HG02973 (cell line): ENCODE data around the gene GSTM2.
A peak's percentile ranks its signal among the peaks of the same experiment; 100 is the strongest.
"Not testable (repeated sequence)": the region's sequence is repeated elsewhere in the genome, so short reads cannot be mapped to it uniquely, and the experiment has no call there.

ENCODE experiments used
- ATAC-seq: cut with Tn5 transposase; IDR thresholded peaks from one replicate; pipeline ENCODE4 v1.9.1; 2021; ENCODE audit warnings: moderate library complexity; ENCODE audit not compliant: unreplicated experiment

The GSTM2 gene

GRCh38 chr1:109673861-109674260 lies 6.0 kb downstream of the GSTM2 start:
- not testable (repeated sequence) for ATAC-seq

GRCh38 chr1:109676683-109677381 lies 9.0 kb downstream of the GSTM2 start:
- not testable (repeated sequence) for ATAC-seq

DNA sequence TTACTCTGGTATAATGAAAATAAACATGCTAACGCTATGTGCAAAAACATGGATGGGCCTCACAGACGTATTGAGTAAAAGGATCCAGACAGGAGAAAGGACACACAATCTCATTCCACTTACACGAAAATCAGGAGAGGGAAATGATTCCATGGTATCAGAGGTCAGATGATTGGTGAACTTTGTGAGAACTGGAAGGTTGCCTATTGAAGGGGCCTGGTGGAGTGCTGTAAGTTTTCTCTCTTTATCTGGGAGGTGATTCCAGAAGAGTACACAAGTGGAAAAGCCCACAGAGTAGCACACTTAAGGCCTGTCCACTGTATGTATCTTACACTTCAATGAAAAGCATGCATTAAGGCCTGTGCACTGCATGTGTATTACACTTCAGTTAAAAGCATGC lies 9.6 kb downstream of the GSTM2 start:
- no peak for ATAC-seq

- not testable (repeated sequence) for ATAC-seq
Observed at GRCh38 chr1:109678637-109679036, 10.8 kb downstream of the GSTM2 start.

DNA sequence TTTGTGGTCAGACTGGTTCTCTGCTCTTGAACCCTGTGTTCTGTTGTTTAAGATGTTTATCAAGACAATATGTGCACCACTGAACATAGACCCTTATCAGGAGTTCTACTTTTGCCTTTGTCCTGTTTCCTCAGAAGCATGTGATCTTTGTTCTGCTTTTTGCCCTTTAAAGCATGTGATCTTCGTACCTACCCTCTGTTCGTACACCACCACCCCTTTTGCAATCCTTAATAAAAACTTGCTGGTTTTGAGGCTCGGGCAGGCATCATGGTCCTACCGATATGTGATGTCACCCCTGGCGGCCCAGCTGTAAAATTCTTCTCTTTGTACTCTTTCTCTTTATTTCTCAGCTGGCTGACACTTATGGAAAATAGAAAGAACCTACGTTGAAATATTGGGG lies 16.9 kb downstream of the GSTM2 start:
- not testable (repeated sequence) for ATAC-seq

- not testable (repeated sequence) for ATAC-seq
Observed at GRCh38 chr1:109685399-109685798, 17.5 kb downstream of the GSTM2 start.

DNA sequence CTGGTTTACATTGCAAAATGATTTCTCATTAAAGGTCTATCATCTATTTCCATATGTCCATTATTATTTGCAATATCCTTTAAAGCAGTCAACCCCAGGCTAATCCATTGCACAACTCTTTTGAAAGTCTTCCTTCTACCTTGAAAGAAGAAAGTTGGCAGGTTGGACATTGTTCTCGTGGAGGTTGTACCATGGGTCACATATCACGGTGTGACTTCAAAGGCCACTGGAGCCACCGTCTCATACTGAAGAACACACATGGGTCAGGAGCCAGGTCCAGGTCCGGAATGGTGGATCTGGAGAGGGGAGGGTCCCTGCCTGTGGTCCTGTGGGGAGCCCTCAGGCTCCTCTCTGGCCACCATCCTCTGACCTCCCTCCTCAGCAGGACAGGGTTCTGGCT lies 18.0 kb downstream of the GSTM2 start:
- not testable (repeated sequence) for ATAC-seq

- not testable (repeated sequence) for ATAC-seq
Observed at GRCh38 chr1:109687109-109687508, 19.3 kb downstream of the GSTM2 start.

- peak; percentile 95 for ATAC-seq
Observed at GRCh38 chr1:109687641-109688499, 20.0 kb downstream of the GSTM2 start, which contains the start of gene GSTM1. GSTM1 (plus strand) TSS chr1:109687817; CDS start chr1:109687874, 57 bp downstream.

DNA sequence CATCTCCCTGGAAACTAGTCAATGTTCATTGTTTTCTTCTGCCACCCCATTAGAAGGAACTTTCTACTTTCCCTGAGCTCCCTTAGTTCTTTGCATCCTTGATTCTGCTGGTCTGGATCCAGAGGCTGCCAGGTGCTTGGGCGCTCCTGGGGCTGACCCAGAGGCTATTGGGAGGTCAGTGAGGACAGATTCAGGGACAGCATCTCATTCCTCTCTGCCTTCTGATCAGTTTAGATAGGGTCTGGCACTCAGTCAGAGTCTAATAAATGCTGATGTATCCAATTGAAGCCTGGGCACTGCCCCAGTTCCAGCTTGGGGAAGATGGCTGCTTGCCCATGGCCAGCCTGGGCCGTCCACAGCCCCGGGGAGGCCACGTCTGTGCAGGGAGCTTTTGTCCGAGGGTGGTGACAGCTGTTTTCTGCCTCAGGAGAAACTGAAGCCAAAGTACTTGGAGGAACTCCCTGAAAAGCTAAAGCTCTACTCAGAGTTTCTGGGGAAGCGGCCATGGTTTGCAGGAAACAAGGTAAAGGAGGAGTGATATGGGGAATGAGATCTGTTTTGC lies 22.1 kb downstream of the GSTM2 start:
- no peak for ATAC-seq

GRCh38 chr1:109691759-109692158 lies 23.9 kb downstream of the GSTM2 start:
- ATAC-seq, result no peak

DNA sequence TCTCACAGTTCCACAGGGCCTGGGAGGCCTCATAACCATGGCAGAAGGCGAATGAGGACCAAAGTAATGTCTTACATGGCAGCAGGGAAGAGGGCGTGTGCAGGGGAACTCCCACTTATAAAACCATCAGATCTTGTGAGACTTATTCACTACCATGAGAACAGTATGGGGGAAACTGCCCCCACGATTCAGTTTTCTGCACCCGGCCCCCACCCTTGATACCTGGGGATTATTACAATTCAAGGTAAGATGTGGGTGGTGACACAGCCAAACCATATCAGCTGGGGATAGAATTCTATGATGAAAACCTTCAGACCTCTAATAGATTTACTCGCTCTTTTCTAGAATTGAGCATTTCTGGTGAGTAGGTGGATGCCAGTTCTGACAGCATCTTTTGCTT lies 26.5 kb downstream of the GSTM2 start:
- not testable (repeated sequence) for ATAC-seq

DNA sequence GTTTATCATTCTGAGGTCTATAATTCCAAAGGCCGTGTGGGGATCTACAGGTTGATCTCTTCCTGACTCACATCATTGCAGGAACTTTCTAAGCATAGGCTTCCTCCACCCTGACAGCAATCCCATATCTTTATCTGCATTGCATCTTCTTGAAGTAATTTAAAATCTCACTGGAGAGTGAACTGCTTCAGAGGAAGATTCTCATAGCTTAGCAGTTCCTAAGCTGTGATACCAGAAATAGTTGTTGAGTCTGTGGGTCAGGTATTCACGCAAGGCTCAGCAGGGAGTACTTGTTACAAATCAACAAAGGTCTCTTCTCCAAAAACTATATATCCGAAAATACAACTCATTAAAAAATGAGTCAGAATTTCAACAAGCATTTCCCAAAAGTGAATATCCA lies 27.3 kb downstream of the GSTM2 start:
- ATAC-seq, result not testable (repeated sequence)

DNA sequence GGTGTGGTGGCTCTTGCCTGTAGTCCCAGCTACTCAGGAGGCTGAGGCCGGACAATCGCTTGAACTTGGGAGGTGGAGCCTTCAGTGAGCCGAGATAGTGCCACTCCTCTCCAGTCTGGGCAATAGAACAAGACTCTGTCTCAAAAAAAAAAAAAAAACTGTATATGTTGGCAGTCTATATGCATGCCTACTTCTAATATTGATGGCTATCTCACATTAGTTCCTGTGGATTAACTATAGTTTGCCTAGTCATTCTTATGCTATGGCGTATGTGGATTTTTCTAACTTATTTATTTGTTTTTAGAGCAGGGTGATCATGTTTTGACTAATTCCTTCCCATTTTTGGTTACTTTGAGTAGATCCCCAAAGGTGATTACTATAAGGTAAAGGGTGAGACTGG lies 29.2 kb downstream of the GSTM2 start:
- no peak for ATAC-seq

DNA sequence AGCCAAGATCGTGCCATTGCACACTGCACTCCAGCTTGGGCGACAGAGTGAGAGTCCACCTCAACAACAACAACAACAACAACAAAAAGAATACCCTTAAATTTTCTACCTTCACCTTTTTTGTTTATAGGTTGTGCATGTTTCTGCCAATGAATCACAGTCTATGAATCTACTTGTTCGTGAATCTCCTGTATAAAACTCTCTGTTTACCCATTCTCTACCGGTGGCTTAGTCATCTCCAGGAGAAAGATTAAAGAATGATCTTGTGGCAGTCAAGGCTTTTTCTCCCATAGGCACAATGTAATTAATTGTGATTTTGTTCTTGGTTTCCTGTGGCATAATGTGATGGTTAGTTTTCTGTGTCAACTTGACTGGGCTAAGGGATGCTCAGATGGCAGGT lies 30.0 kb downstream of the GSTM2 start:
- ATAC-seq, result not testable (repeated sequence)

DNA sequence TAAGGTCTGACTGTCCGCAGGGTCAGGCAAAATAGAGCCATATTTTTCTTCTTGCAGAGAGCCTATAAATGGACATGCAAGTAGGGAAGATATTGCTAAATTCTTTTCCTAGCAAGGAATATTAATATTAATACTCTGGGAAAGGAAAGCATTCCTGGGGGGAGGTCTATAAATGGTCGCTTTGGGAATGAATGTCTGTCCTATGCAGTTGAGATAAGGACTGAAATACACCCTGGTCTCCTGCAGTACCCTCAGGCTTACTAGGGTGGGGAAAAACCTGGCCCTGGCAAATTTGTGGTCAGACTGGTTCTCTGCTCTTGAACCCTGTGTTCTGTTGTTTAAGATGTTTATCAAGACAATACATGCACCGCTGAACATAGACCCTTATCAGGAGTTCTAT lies 35.1 kb downstream of the GSTM2 start:
- ATAC-seq, result not testable (repeated sequence)

GRCh38 chr1:109704173-109704572 lies 36.3 kb downstream of the GSTM2 start:
- ATAC-seq, result no peak

- ATAC-seq, result no peak
Observed at GRCh38 chr1:109705411-109705810, 37.6 kb downstream of the GSTM2 start.

DNA sequence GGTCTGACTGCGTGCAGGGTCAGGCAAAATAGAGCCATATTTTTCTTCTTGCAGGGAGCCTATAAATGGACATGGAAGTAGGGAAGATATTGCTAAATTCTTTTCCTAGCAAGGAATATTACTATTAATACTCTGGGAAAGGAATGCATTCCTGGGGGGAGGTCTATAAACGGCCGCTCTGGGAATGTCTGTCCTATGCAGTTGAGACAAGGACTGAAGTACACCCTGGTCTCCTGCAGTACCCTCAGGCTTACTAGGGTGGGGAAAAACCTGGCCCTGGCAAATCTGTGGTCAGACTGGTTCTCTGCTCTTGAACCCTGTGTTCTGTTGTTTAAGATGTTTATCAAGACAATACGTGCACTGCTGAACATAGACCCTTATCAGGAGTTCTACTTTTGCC lies 41.1 kb downstream of the GSTM2 start:
- ATAC-seq, result not testable (repeated sequence)

DNA sequence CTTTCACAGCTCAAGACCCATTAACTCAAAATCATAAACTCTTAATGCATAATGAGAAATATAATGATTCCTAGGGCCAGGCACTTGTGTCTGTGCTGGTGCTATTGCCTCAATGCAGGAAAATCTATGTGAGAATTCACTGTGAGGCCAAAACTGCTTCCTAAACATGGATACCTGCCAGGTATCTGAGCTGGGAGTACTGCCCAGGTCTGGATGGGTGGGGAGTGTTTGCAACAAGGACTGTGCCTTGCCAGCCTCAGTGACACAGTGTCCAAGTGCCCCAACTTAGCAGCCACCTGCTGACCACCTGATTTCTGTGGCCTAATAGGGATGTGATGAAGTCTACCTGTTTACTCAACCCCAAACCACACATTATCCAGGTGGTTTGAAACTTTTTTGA lies 42.0 kb downstream of the GSTM2 start:
- not testable (repeated sequence) for ATAC-seq

DNA sequence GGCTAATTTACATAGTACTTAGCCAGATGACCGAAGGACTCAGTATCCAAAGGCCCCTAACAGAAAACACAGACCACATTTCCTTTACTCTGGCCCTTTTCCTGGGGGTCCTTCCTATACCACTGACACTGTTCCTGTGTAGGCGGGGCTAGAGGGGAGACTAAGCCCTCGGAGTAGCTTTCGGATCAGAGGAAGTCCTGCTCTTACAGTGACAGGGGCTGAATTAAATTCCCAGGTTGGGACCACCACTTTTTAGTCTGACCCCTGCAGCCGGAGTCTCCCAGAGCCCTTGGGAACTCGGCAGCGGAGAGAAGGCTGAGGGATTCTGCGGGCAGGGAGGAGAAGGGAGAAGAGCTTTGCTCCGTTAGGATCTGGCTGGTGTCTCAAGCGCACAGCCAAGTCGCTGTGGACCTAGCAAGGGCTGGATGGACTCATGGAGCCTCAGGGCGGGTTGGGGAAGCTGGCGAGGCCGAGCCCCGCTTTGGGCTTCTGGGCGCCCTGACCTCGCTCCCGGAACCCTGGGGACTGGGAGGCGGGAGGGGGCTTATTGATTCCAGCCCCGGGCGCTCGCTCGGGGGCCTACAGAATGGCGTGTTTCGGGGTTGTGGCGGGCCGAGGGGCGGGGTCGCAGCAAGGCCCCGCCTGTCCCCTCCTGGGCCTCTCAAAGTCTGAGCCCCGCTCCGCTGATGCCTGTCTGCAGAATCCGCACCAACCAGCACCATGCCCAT lies 43.9 kb downstream of the GSTM2 start, which contains the start of gene GSTM5:
Gene GSTM5, plus strand, starts transcription at position 659 of the 728 bp plus-strand sequence. Its CDS starts 62 bp downstream, at position 721.
- ATAC-seq, result not testable (repeated sequence)
